Osteoblast (primary cell): Measurements from ENCODE around the gene INSC. TPM values are rescaled to one million over a fixed set of nuclear protein-coding genes. Genes with fewer than 3 reads are reported as not detected.

Experiments
- DNase-seq: peaks from one replicate; pipeline ENCODE4 v3.0.0; 2011; ENCODE audit warnings: low spot score, mixed read lengths; ENCODE audit not compliant: insufficient read length; ENCODE audit errors: missing footprints
- H2AFZ ChIP-seq: 2 replicates; pipeline ENCODE4 v1.6.0; 2011; ENCODE audit warnings: mild to moderate bottlenecking, low read length
- H3K27ac ChIP-seq: 2 replicates; pipeline ENCODE4 v1.5.1; 2011; ENCODE audit warnings: mild to moderate bottlenecking, low read depth, low read length, moderate library complexity
- H3K27me3 ChIP-seq: 2 replicates; pipeline ENCODE4 v1.6.0; 2012; ENCODE audit warnings: mild to moderate bottlenecking, control low read depth, inconsistent platforms, low read length, moderate library complexity; ENCODE audit not compliant: insufficient read depth
- H3K36me3 ChIP-seq: 2 replicates; pipeline ENCODE4 v1.5.1; 2011; ENCODE audit warnings: mild to moderate bottlenecking, low read length, control low read depth, moderate library complexity; ENCODE audit not compliant: insufficient read depth
- H3K4me1 ChIP-seq: 2 replicates; pipeline ENCODE4 v1.5.1; 2011; ENCODE audit warnings: mild to moderate bottlenecking, low read length, control low read depth, moderate library complexity; ENCODE audit not compliant: insufficient read depth
- H3K4me2 ChIP-seq: 2 replicates; pipeline ENCODE4 v1.6.0; 2011; ENCODE audit warnings: mild to moderate bottlenecking, low read length; ENCODE audit not compliant: insufficient read depth
- H3K4me3 ChIP-seq: fragments of 200-600 bp; sonication (generic); 3 replicates; pipeline ENCODE4 v1.5.1; 2012; ENCODE audit warnings: mild to moderate bottlenecking, low read length, inconsistent platforms; ENCODE audit not compliant: insufficient read depth
- H3K79me2 ChIP-seq: 2 replicates; pipeline ENCODE4 v1.6.0; 2012; ENCODE audit warnings: mild to moderate bottlenecking, low read length, control low read depth, inconsistent platforms; ENCODE audit not compliant: insufficient read depth
- H3K9me3 ChIP-seq: 2 replicates; pipeline ENCODE4 v1.5.1; 2011; ENCODE audit warnings: low read depth, low read length, control low read depth
- H4K20me1 ChIP-seq: 2 replicates; pipeline ENCODE4 v1.6.0; 2012; ENCODE audit warnings: mild to moderate bottlenecking, low read length, control low read depth; ENCODE audit not compliant: insufficient read depth
- CTCF ChIP-seq: IDR thresholded peaks from 2 replicates; pipeline ENCODE4 v1.5.1; 2011; ENCODE audit warnings: mild to moderate bottlenecking, low read depth, low read length, moderate library complexity; ENCODE audit errors: extremely low read depth
- total RNA-seq: library from RNA; depleted of rRNA; stranded (reverse); fragments of >200 nt; gene quantifications from 2 replicates; pipeline ENCODE4 v1.2.3, GENCODE V29; 2012

INSC gene
- total RNA-seq, 1 donor, result 0.72 TPM

GRCh38 chr11:15150507-15150906, 35.8 kb downstream of the INSC start:
- no peaks in the 10 kb centered on the region for H4K20me1 ChIP-seq
- no peak overlapping the region for H2AFZ ChIP-seq
- no peaks in the 10 kb centered on the region for H3K27me3 ChIP-seq
- no peak overlapping the region for H3K4me2 ChIP-seq
- no peaks in the 10 kb centered on the region for H3K9me3 ChIP-seq
- no peak overlapping the region for H3K27ac ChIP-seq
- no peak for DNase-seq
- peaks cover 27% of the 10 kb centered on the region for H3K4me1 ChIP-seq
- H3K79me2 ChIP-seq, result no peaks in the 10 kb centered on the region
- H3K4me3 ChIP-seq, result no peak overlapping the region
- TF ChIP-seq CTCF, result no peak
- H3K36me3 ChIP-seq, result no peaks in the 10 kb centered on the region

- Histone ChIP-seq H3K4me1 (peaks cover 19% of the 10 kb centered on the region), H3K27ac (no peak overlapping the region), H3K36me3 (no peaks in the 10 kb centered on the region), H3K4me3 (no peak overlapping the region), H3K79me2 (no peaks in the 10 kb centered on the region), H3K4me2 (no peak overlapping the region), H3K9me3 (no peaks in the 10 kb centered on the region), H3K27me3 (no peaks in the 10 kb centered on the region), H2AFZ (no peak overlapping the region), H4K20me1 (no peaks in the 10 kb centered on the region)
- no peak for TF ChIP-seq CTCF
- DNase-seq, result peak; percentile 59
Observed at GRCh38 chr11:15153231-15153630, 38.5 kb downstream of the INSC start.

- Histone ChIP-seq H3K4me3 (no peak overlapping the region), H4K20me1 (no peaks in the 10 kb centered on the region), H3K27me3 (no peaks in the 10 kb centered on the region), H3K4me1 (peaks cover 25% of the 10 kb centered on the region), H3K4me2 (peak overlapping the region; percentile 36), H3K9me3 (no peaks in the 10 kb centered on the region), H3K36me3 (no peaks in the 10 kb centered on the region), H3K27ac (peak overlapping the region; percentile 45), H2AFZ (peak overlapping the region; percentile 74), H3K79me2 (no peaks in the 10 kb centered on the region)
- TF ChIP-seq CTCF, result no peak
- DNase-seq, result peak; percentile 39
Observed at GRCh38 chr11:15157181-15157580, 42.5 kb downstream of the INSC start.

GRCh38 chr11:15157606-15158137, 42.9 kb downstream of the INSC start:
- no peaks in the 10 kb centered on the region for H3K9me3 ChIP-seq
- H3K27me3 ChIP-seq, result no peaks in the 10 kb centered on the region
- TF ChIP-seq CTCF, result no peak
- H2AFZ ChIP-seq, result peak overlapping the region; percentile 74
- H4K20me1 ChIP-seq, result no peaks in the 10 kb centered on the region
- no peak for DNase-seq
- peak overlapping the region; percentile 45 for H3K27ac ChIP-seq
- H3K4me2 ChIP-seq, result peak overlapping the region; percentile 36
- no peak overlapping the region for H3K4me3 ChIP-seq
- no peaks in the 10 kb centered on the region for H3K36me3 ChIP-seq
- H3K4me1 ChIP-seq, result peaks cover 25% of the 10 kb centered on the region
- no peaks in the 10 kb centered on the region for H3K79me2 ChIP-seq
